KMS-11 (cell line): ENCODE results near the gene HSD17B4.
"Not testable (repeated sequence)": the region's sequence is repeated elsewhere in the genome, so short reads cannot be mapped to it uniquely, and the experiment has no call there.

Experiments
- H2AFZ ChIP-seq: fragments of 200-600 bp; sonication (generic); 2 replicates; pipeline ENCODE4 v1.6.1; 2016; ENCODE audit warnings: antibody characterized with exemption, mixed run types, low read depth
- H3K27ac ChIP-seq: fragments of 200-600 bp; sonication (generic); 2 replicates; pipeline ENCODE4 v1.6.1; 2016; ENCODE audit warnings: mild to moderate bottlenecking, mixed run types
- H3K27me3 ChIP-seq: fragments of 200-600 bp; sonication (generic); 2 replicates; pipeline ENCODE4 v1.6.1; 2017; ENCODE audit warnings: mild to moderate bottlenecking, low read depth, mixed run types, moderate library complexity; ENCODE audit not compliant: insufficient read depth
- H3K36me3 ChIP-seq: fragments of 200-600 bp; sonication (generic); 2 replicates; pipeline ENCODE4 v1.6.1; 2017; ENCODE audit warnings: mild to moderate bottlenecking, mixed run types; ENCODE audit not compliant: insufficient read depth
- H3K4me1 ChIP-seq: fragments of 200-600 bp; sonication (generic); 2 replicates; pipeline ENCODE4 v1.6.1; 2016; ENCODE audit warnings: mild to moderate bottlenecking, low read depth, mixed run types; ENCODE audit not compliant: poor library complexity, severe bottlenecking
- H3K4me2 ChIP-seq: fragments of 200-600 bp; sonication (generic); 2 replicates; pipeline ENCODE4 v1.7.0; 2016; ENCODE audit warnings: mild to moderate bottlenecking, mixed run types
- H3K4me3 ChIP-seq: fragments of 200-600 bp; sonication (generic); IDR thresholded peaks from 2 replicates; pipeline ENCODE4 v1.6.1; 2017; ENCODE audit warnings: low read depth, low read length, mixed read lengths; ENCODE audit not compliant: insufficient read depth
- H3K79me2 ChIP-seq: fragments of 200-600 bp; sonication (generic); 2 replicates; pipeline ENCODE4 v1.6.1; 2016; ENCODE audit warnings: low read depth, mixed run types; ENCODE audit not compliant: insufficient read depth
- H3K9ac ChIP-seq: fragments of 200-600 bp; sonication (generic); 2 replicates; pipeline ENCODE4 v1.6.1; 2016; ENCODE audit warnings: mild to moderate bottlenecking, mixed run types
- H4K20me1 ChIP-seq: fragments of 200-600 bp; sonication (generic); 2 replicates; pipeline ENCODE4 v1.6.1; 2016; ENCODE audit warnings: mild to moderate bottlenecking, mixed run types; ENCODE audit not compliant: insufficient read depth
- CTCF ChIP-seq: fragments of 200-600 bp; sonication (generic); conservative IDR thresholded peaks from 2 replicates; pipeline ENCODE4 v1.6.1; 2017; ENCODE audit warnings: low read depth, mild to moderate bottlenecking, antibody characterized with exemption, low read length, moderate library complexity, mixed read lengths

The HSD17B4 gene

GRCh38 chr5:119445544-119445943 lies 6.8 kb upstream of the HSD17B4 start:
- TF ChIP-seq CTCF: no peak
- Histone ChIP-seq H4K20me1 (no peaks in the 10 kb centered on the region), H3K27ac (no peak overlapping the region), H3K79me2 (no peaks in the 10 kb centered on the region), H3K27me3 (no peaks in the 10 kb centered on the region), H3K36me3 (no peaks in the 10 kb centered on the region), H3K4me2 (no peak overlapping the region), H3K4me1 (no peaks in the 10 kb centered on the region), H2AFZ (no peak overlapping the region), H3K9ac (no peak overlapping the region), H3K4me3 (no peak overlapping the region)

- 0 out of 2 replicates have a peak, but pooled peaks cover 10% of the 10 kb centered on the region for H3K79me2 ChIP-seq
- no peaks in the 10 kb centered on the region for H3K27me3 ChIP-seq
- H3K36me3 ChIP-seq: no peaks in the 10 kb centered on the region
- no peak overlapping the region for H3K4me2 ChIP-seq
- no peaks in the 10 kb centered on the region for H4K20me1 ChIP-seq
- H2AFZ ChIP-seq: no peak overlapping the region
- H3K27ac ChIP-seq: no peak overlapping the region
- H3K4me3 ChIP-seq: no peak overlapping the region
- no peak for TF ChIP-seq CTCF
- no peak overlapping the region for H3K9ac ChIP-seq
- H3K4me1 ChIP-seq: peaks cover 22% of the 10 kb centered on the region
Measured at GRCh38 chr5:119449882-119450281, 2.4 kb upstream of the HSD17B4 start.

GRCh38 chr5:119450627-119451026 lies 1.7 kb upstream of the HSD17B4 start:
- H2AFZ ChIP-seq, H4K20me1 ChIP-seq, H3K36me3 ChIP-seq, H3K4me3 ChIP-seq, H3K9ac ChIP-seq, H3K27ac ChIP-seq, H3K27me3 ChIP-seq, H3K79me2 ChIP-seq, H3K4me2 ChIP-seq: not testable (repeated sequence)
- H3K4me1 ChIP-seq: peaks cover 22% of the 10 kb centered on the region

GRCh38 chr5:119451561-119451960 lies 736 bp upstream of the HSD17B4 start:
- Histone ChIP-seq H3K27me3 (no peaks in the 10 kb centered on the region), H3K4me3 (no peak overlapping the region), H4K20me1 (no peaks in the 10 kb centered on the region), H3K27ac (no peak overlapping the region), H3K4me1 (peaks cover 22% of the 10 kb centered on the region), H2AFZ (peak overlapping the region; percentile 82), H3K9ac (no peak overlapping the region), H3K36me3 (no peaks in the 10 kb centered on the region), H3K79me2 (0 out of 2 replicates have a peak, but pooled peaks cover 10% of the 10 kb centered on the region), H3K4me2 (peak overlapping the region; percentile 78; the same call in 1 of the 2 replicates)
- no peak for TF ChIP-seq CTCF

- Histone ChIP-seq H2AFZ (peak overlapping the region; percentile 82), H3K9ac (peak overlapping the region; percentile 87; the same call in 1 of the 2 replicates), H3K27ac (peak overlapping the region; percentile 71), H3K27me3 (no peaks in the 10 kb centered on the region), H3K36me3 (no peaks in the 10 kb centered on the region), H3K4me1 (peaks cover 22% of the 10 kb centered on the region), H4K20me1 (no peaks in the 10 kb centered on the region), H3K4me3 (no peak overlapping the region), H3K79me2 (0 out of 2 replicates have a peak, but pooled peaks cover 10% of the 10 kb centered on the region), H3K4me2 (peak overlapping the region; percentile 78; the same call in 1 of the 2 replicates)
- no peak for TF ChIP-seq CTCF
Measured at GRCh38 chr5:119452060-119452372, 281 bp upstream of the HSD17B4 start.
